IMR-90 (cell line): ENCODE data around the gene GLP2R.

ENCODE experiments used
- MAZ ChIP-seq: IDR thresholded peaks from 2 replicates; pipeline ENCODE4 v1.6.1; 2012; ENCODE audit warnings: low read depth, mild to moderate bottlenecking, low read length, improper control_type of control experiment, moderate library complexity, borderline replicate concordance
- TF ChIP-seq, protein P1 (sequence below): conservative IDR thresholded peaks from 2 replicates; pipeline ENCODE4 v1.5.1; 2012; ENCODE audit warnings: mild to moderate bottlenecking, low read depth, low read length, improper control_type of control experiment

DNA sequence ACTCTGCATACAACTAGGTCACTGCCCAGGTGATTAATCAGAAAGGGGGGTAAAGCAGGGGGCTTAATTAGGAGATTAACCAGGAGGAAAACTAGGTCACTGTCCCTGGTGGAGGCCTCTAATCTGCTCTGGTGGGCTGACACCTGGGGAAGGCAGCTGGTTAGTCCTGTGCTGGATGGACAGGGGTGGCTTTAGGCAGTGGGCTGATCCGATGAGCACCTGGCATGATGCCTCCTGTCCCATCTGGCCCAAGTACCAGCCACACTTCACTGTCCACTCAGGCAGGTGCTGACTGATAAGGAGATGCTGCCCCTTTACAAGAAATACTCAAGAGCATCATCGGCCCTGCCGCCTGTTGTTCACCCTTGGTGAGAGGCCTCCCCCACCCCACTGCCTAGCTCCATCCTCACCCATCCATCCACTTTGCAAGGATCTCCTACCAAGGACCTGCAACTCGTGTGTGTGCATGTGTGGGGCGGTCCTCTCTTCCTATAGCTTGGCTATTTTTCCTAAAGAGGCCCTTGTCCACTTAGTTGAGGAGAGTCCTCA lies 93.2 kb downstream of the GLP2R start:
- TF ChIP-seq, protein P1, sequence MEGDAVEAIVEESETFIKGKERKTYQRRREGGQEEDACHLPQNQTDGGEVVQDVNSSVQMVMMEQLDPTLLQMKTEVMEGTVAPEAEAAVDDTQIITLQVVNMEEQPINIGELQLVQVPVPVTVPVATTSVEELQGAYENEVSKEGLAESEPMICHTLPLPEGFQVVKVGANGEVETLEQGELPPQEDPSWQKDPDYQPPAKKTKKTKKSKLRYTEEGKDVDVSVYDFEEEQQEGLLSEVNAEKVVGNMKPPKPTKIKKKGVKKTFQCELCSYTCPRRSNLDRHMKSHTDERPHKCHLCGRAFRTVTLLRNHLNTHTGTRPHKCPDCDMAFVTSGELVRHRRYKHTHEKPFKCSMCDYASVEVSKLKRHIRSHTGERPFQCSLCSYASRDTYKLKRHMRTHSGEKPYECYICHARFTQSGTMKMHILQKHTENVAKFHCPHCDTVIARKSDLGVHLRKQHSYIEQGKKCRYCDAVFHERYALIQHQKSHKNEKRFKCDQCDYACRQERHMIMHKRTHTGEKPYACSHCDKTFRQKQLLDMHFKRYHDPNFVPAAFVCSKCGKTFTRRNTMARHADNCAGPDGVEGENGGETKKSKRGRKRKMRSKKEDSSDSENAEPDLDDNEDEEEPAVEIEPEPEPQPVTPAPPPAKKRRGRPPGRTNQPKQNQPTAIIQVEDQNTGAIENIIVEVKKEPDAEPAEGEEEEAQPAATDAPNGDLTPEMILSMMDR: no peak
- TF ChIP-seq MAZ: no peak
